Fibroblast of pulmonary artery (primary cell): ENCODE measurements around the gene KRTAP21-2.
"Not testable (repeated sequence)": the region's sequence is repeated elsewhere in the genome, so short reads cannot be mapped to it uniquely, and the experiment has no call there.

Experiments used
- DNase-seq: peaks from one replicate; pipeline ENCODE4 v3.0.0-alpha.2; 2010; ENCODE audit warnings: low read depth
- H3K4me3 ChIP-seq: replicated peaks from 2 replicates; pipeline ENCODE4 v1.5.1; 2011; ENCODE audit warnings: low read depth, mild to moderate bottlenecking, control low read depth, low read length, moderate library complexity
- CTCF ChIP-seq: IDR thresholded peaks from 2 replicates; pipeline ENCODE4 v1.5.1; 2011; ENCODE audit warnings: mild to moderate bottlenecking, control low read depth, low read length, inconsistent platforms; ENCODE audit errors: missing control alignments

The KRTAP21-2 gene

GRCh38 chr21:30747159-30747558, at the start of gene KRTAP21-2:
TSS of gene KRTAP21-2 (minus strand) at chr21:30747259. CDS start at chr21:30747202, 57 bp downstream.
- no peak within 1 kb of the TSS for H3K4me3 ChIP-seq
- no peak for TF ChIP-seq CTCF
- no peak for DNase-seq

- no peak for TF ChIP-seq CTCF
- H3K4me3 ChIP-seq, result no peak overlapping the region
- no peak for DNase-seq
These were observed 46.7 kb upstream of the KRTAP21-2 start for GRCh38 chr21:30793581-30794314.

- no peak overlapping the region for H3K4me3 ChIP-seq
- DNase-seq, result no peak
- no peak for TF ChIP-seq CTCF
These were observed 32.2 kb upstream of the KRTAP21-2 start for GRCh38 chr21:30779249-30779648.

GRCh38 chr21:30769724-30770431, 22.8 kb upstream of the KRTAP21-2 start:
- TF ChIP-seq CTCF, result no peak
- no peak overlapping the region for H3K4me3 ChIP-seq
- no peak for DNase-seq

- no peak for TF ChIP-seq CTCF
- no peak for DNase-seq
- H3K4me3 ChIP-seq, result no peak overlapping the region
These were observed 13.7 kb upstream of the KRTAP21-2 start for GRCh38 chr21:30760776-30761175.

- no peak for DNase-seq
- H3K4me3 ChIP-seq, result no peak overlapping the region
- no peak for TF ChIP-seq CTCF
These were observed 11.2 kb upstream of the KRTAP21-2 start for GRCh38 chr21:30758306-30758705.

- not testable (repeated sequence) for DNase-seq, H3K4me3 ChIP-seq
These were observed 8.3 kb upstream of the KRTAP21-2 start, which contains the start of gene KRTAP21-1 for GRCh38 chr21:30755328-30755727. TSS of gene KRTAP21-1 (minus strand) at chr21:30755428. CDS start at chr21:30755378, 50 bp downstream.
